ENCODE results near the gene TRAF3. TPM values are rescaled to one million over a fixed set of nuclear protein-coding genes. Genes with fewer than 3 reads are reported as not detected.
"Not testable (repeated sequence)": the region's sequence is repeated elsewhere in the genome, so short reads cannot be mapped to it uniquely, and the experiment has no call there.

The TRAF3 gene
- total RNA-seq, 1 donor from 2014 or later: 11.8 TPM

DNA sequence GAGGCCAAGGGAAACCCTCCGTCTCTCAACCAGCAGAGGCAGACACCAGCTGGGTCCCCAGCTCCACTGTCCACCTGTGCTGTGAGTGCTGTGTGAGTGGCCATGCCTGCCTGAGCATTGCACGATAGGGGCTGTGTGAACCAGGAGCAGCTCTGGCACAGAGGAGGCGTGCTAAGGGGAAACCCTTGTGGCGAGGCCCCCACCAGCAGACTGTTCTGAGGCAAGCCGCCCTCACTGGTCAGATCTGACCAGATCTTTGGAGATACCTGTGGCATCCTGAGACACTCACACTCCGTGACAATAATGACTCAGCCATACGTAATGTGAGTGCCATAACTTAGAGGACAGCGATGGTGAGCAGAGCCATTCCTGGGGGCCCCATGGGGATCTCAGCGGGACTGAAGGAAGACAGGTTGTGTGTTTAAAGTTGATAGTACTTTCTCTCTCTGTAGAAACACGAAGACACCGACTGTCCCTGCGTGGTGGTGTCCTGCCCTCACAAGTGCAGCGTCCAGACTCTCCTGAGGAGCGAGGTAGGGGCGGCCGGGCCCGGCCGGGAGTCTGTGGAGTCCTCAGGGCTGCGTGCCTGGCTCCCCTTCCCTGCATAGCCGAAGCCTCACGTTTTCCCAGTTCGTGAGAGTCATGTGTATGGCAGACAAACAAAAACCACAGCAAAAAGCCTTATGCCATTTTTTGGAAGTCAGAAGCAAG is 108.6 kb downstream of the TRAF3 start:
- DNase-seq (ENCODE audit: low read depth): no peak

DNA sequence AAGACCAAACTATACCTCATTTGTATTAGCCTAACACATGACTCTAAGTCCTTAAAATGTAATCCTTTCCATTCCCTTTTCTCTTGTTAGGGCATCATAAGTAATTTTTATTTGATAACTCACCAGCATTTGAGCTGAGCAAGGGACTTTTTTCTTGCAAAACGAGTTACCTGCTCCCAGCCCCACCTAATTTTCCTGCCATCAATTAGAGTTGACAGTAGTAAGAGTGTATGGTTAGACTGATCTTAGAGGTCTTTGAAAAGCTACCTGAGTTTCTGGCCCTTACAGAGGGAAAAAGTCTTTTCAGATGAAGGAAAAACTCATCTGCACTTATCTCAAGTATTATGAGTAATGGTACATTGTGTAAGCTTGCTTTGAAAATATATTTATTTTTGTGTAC is 111.5 kb downstream of the TRAF3 start:
- DNase-seq (ENCODE audit: low read depth): no peak

DNA sequence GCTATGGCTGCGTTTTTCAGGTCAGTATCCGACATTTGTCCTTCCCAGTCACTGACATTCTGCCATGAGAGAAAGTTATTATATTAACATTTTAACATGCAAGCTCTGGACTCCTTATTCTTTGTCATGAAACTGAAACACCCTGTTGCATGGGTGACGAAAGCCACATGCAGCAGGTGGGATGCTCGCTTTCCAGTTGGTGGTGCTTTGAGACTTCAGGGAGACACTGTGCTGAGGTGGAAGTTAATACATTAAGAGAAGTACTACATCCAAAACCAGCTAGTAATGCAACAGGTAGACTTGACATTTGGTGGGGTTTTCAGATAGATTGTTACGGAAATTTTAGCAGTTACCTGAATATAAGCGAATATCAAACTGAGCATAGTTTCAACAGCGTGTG is 112.4 kb downstream of the TRAF3 start:
- no peak for DNase-seq (ENCODE audit: low read depth)

DNA sequence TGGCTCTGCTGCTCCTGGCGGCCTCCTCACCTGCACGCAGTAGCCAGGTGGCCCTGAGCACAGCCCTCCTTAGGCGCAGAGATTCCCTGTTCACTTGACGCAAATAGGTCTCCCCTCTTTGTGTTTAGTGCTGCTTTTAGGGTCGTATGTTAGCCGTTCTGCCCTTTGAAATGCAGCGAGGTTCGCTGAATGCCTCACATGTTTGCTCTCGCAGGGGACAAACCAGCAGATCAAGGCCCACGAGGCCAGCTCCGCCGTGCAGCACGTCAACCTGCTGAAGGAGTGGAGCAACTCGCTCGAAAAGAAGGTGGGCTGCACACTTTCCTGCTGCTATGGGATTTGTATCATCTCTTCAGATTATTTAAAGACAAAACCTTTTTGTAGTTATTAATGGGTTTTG is 113.9 kb downstream of the TRAF3 start:
- DNase-seq (ENCODE audit: low read depth): no peak

DNA sequence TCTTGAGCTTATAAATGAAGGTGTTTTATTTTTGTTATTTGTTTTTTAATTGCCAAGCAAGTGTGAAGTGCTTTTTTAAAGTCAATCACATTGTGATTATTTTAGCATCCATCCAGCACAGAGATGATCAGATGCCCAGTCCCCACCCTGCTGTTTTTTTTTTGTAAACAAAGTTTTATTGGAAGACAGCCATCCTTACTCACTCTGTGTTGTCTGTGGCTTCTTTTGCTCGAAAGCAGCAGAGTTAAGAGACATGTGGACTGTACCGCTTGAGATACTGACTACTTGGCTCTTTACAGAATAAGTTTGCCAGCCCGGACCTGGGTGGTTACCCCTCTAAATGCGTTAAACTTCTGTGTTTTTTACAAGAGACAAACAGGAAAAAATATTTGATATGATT is 114.3 kb downstream of the TRAF3 start:
- peak; percentile 54 for DNase-seq (ENCODE audit: low read depth)

DNA sequence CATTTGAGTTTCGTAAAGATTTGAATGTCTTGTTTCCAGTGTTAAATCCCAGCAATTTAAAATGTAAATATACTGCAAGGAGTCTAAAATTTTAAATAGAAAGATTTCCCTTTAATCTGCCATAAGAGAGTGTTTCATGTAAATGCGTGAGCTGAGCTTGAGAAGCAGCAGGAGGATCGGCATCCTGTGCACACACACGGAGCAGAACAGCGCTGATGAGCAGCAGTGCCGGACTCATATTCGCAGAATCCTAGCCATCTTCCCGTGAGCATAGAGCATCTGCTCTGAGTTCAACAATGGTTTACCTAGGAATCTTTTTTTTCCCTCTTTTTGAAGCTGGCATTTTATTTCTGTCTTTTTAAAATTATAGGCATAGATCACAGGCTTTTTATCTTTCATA is 115.4 kb downstream of the TRAF3 start:
- DNase-seq (ENCODE audit: low read depth): no peak

DNA sequence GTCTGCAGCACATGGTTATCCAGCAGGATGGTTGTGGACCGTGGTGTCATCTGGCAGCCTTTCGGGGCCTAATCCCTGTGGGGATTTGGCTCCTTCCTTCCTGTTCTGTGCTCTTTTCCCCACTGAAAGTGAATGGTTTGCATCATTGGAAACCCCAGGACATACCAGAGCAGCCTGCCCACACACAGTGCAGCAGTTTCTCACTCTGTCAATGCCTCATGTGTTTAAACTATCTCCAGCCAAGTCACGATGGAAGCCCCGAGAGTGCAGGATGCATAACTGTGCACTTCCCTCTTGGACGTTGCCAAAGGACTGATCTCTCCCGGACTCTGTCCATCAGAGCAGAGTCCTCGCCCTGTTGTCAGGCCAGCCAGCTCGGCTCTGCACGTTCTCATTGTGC is 116.2 kb downstream of the TRAF3 start:
- DNase-seq (ENCODE audit: low read depth): no peak

DNA sequence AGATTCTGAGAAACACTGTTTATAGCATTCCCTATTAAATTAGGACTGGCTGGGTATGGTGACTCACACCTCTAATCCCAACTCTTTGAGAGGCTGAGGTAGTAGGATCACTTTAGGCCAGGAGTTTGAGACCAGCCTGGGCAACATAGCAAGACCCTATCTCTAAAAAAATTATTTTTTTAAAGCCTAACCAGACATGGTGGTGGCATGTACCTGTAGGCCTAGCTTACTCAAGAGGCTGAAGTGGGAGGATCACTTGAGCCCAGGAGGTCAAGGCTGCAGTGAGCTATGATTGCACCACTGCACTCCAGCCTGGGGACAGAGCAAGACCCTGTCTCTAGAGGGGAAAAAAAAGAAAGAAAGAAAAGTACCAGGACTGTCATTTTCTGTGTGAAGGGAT is 119.5 kb downstream of the TRAF3 start:
- not testable (repeated sequence) for DNase-seq (ENCODE audit: low read depth)

DNA sequence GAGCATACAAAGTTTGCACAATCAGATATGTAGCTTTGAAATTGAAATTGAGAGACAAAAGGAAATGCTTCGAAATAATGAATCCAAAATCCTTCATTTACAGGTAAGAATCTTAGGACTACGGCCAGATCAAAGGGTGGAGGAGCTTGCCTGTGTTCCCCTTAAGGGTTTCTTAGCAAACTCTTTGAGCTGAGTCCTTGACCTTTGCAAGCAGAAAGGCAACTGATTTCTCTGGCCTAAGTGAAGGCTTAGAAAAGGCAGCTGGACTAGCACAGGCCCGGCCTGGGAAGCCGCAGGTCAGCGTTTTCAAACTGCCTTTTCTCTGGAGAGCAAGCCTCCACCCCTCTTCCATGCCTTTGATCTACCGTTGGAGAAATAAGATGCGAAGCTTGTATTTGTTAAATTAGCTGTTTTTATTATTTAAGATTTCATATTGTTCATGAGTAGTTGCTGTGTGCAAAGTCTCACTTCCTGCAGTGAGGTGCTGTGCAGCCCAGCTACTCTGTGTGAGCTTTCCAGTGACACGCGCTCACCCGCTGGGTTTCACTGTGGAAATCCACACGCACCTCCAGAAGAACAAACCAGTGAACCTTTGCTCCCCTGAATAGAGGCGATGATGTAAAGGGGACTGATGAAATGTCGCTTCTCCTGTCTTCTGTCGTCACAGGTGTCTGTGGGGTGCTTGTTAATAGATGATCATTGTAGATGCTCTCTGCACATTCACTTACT is 120.2 kb downstream of the TRAF3 start:
- no peak for DNase-seq (ENCODE audit: low read depth)

DNA sequence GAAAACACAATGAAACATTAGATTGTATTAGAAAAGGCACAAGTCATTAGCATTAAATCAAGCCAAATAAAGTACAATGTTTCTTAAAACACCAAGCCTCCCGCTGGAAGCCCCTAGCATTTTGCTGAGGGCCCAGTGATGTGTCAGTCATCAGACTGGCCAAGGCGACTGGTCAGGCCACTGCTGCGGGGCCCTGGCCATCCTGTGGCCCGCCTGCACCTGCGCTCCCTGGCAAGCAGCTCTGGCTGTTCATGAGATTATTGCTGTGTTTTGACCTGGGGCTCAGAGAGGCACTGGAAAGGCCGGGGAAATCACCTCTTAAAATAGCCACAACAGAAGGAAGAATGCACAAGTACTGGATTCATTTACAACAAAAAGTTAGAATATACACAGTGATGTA is 121.0 kb downstream of the TRAF3 start:
- no peak for DNase-seq (ENCODE audit: low read depth)

DNA sequence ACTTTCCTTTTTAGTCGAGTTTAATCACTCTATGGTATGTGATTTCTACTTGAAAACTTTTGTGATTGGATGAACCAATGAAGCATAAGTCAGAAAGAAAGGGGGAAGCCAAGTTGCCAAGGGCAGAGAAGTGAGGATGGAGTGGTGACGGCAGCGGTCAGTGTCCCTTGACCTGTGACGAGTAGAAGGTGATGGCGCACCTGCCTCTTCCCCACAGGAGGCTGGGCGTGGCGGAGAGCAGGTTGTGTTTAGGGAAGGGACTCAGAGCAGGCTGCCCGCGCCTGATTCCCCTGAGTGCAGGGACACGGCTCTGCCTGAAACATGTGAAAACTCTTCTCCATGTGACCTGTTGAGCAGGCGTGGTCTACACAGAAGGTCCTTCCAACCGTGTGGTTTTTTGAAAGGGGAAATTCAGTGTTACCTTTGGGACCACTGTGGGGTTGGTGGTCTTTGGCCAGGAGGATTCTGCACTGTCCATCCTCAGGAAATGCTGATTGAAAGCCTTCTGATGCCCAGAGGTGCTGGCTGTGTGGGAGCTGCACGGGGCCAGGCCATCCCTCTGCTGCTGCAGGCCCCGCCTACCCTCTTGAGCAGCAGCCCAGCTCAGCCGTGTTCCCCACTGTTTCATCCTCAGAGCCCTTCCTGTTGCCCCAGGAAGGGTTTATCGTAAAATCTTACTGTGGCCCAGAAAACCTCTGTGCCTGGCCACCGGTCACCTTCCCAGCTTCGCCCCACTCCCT is 121.7 kb downstream of the TRAF3 start:
- no peak for DNase-seq (ENCODE audit: low read depth)

DNA sequence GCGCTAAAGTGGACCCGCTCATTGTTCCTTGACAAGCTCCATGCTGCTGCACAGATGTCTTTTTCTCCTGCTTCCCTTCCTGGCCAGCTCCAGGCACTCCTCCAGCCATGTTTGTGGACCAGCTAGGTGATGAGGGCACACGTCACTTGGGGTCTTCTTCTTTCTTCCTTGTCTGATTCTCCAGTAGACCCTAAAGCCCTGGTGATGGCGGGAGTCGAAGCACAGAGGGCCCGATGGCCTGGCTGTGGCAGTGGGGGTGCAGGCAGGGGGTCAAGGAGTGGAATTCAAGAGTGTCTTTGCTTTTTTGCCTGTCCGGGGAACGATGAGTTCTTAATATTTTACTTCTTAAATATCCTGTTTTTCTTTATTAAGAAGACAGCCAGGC is 122.3 kb downstream of the TRAF3 start:
- DNase-seq (ENCODE audit: low read depth): no peak

DNA sequence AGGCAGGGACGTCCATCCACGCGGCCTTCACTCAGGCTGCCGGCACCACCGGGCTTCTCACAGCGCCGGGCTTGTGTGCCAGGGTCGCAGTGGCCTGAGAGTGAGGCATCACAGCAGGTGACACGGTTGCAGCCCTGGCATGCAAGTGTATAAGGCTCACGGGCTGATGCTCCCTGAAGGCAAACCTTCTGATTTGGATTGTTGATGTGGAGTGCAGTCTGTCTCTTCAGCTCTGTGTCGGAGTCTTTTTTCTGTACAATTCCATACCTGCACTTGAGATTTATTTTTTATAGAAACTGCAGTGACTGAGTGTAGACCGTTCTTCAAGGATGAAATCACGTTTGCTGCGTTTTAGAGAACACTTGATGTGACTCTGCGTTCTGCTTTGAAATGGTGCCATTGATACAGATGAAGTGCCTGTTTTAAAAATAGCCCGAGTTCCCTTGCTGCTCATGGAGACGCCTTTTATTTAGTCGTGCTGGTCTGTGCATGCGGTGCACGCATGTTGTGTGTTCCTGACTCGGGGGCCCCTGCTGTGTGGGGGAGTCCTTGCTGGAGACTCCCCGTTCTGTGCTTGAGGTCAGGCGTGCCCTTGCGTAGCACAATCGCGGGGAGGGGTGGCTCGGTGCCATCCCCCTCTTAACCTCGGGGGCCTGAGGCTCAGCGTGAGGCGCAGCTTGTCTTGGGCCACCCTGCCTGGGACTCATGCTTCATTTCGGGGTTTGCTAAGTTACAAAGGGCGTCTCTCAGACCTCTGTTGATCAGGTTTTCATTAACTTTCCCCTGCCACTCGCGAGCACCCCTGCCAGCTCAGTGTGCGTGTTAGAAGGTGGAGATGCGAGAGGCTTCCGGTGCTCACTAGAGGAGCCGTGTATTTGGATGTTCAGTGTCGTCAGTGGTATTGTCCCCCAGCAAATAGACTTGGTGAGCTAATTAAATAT is 123.7 kb downstream of the TRAF3 start:
- no peak for DNase-seq (ENCODE audit: low read depth)

DNA sequence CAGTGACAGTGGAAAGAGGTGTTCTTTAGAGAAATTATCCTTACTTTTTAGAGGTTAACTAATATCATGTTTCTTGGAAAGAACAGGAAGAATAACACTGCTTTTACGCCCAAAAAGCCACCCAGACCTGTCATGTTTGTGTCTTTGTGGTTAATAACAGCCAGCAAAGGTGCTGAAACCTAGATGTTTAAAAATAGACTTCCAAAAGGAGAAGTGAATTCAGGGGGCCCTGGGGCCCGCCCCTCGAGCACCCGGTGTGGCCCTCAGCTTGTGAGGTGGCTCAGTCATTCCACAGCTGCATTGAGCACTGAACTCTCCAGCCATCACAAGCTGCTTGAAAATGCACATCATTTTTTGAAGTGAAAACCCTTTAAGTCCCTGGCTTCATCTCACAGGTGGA is 124.4 kb downstream of the TRAF3 start:
- no peak for DNase-seq (ENCODE audit: low read depth)

DNA sequence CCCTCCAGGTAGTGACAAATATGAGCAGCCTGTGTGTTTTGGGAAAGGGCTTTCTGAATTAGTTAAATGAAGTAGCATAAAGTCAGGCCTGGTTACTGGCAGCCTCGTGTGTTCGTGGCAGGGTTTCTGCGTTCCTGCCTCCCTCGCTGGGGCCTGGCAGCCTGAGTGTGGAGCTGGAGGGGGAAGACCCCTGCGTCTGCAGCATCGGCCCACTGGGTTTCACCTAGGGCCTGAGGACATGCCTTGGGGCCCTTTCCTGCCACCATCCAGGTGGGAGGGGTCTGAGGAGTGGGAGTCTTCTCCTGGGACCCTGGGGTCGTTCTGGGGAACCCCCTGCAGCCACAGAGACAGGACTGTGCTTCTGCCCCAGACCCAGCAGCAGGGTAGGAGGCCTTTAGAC is 124.8 kb downstream of the TRAF3 start:
- no peak for DNase-seq (ENCODE audit: low read depth)

DNA sequence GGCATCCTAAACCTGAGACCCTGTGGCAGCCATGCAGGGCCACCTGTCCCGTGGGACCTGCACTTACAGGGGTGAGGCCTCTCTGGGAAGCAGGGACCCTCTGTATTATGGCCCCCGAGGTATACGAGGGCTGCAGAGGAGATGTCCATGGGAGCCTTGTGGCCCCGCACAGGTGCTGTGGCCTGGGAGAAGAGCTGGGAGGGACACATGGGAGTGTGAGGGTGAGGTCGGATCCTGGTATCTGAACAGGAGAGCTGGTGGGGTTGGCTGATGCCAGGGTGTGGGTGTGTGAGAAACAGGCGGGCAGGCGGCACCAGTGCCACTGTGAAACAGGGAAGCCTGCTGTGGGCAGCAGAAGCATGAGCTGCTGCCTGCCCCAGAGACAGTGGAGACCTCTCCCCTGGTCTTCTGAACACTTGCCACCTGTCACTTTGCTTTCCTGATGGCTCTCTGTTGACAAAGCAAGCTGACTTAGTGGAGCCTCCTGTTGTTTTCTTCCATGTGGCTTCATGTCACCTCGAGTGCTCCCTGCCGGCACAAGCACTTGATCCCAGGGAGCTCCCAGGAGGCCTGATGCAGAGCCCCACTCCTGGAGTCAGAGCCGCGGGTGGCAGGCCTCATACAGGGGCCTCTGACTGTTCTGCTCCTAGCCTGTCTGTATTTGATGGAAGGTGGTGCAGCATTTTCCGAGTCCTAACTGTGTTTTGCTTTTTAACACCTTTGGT is 125.4 kb downstream of the TRAF3 start:
- peak; percentile 32 for DNase-seq (ENCODE audit: low read depth)

DNA sequence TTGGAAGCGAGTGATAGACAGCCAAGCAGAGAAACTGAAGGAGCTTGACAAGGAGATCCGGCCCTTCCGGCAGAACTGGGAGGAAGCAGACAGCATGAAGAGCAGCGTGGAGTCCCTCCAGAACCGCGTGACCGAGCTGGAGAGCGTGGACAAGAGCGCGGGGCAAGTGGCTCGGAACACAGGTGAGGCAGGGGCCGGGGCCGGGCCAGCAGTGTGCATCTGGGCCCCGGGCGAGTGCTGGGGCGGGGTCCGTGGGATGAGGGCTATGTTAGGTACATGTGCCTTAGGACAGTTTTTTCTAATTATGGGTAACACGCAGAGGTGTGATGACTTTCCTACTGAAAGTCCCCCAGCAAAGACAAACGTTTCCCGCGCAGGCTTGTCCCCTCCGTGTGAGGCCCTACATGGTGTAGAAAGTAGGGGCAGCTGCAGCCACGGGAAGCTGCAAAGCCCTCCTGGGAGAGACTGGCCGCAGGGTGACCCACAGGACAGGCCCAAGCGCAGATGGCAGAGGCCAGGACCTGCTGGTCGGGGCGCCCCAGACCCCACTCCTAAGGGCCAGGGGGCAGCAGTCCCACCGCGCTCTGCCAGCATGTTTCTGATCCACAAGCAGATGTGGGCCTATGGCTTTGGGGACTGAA is 126.1 kb downstream of the TRAF3 start:
- no peak for DNase-seq (ENCODE audit: low read depth)

DNA sequence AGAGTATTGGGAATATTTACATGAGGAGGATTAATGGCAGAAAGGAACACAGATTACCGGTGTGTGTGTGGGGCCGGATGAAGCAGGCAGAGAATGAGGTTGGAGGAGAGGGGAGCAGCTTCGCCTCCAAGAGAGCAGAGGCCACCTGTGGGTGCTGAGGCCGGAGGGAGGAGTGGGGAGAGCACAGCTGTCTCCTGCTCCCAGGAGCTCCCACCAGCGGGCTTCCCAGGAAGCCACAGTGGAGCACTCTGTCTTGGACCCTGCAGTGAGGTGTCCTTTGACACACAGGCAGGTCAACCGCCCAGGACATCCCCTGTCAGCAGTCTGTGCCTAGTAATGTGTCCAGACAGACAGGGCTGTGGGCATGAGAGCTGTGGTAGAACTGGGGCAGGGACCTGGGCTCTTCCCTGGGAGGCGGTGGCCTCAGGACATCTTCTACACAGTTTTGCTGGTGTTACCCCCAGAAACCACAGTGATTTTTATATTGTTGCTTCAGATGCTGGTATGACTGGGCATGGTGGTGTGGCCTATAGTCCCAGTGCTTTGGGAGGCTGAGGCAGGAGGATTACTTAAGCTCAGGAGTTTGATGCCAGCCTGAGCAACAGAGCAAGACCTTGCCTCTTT is 126.8 kb downstream of the TRAF3 start:
- no peak for DNase-seq (ENCODE audit: low read depth)
